Stimulated activated CD8-positive, alpha-beta memory T cell treated with anti-CD3 and anti-CD28 coated beads, Interleukin-12 subunit alpha, Interleukin-12 subunit beta, amount 100 ng/mL, for 24 hours (primary cell): Measurements from ENCODE around the gene TXNDC5.
"Not testable (repeated sequence)": the region's sequence is repeated elsewhere in the genome, so short reads cannot be mapped to it uniquely, and the experiment has no call there.

Source experiments
- DNase-seq: peaks from one replicate; pipeline ENCODE4 v3.0.0-alpha.2; 2020; ENCODE audit errors: extremely low read depth

TXNDC5 gene

GRCh38 chr6:7895125-7895423, 15.5 kb downstream of the TXNDC5 start:
- no peak for DNase-seq

GRCh38 chr6:7894262-7895124, 16.1 kb downstream of the TXNDC5 start:
- DNase-seq, result no peak

GRCh38 chr6:7893342-7893741, 17.2 kb downstream of the TXNDC5 start:
- DNase-seq, result no peak

GRCh38 chr6:7892367-7892766, 18.2 kb downstream of the TXNDC5 start:
- DNase-seq, result not testable (repeated sequence)

- no peak for DNase-seq
Measured at GRCh38 chr6:7891078-7891872, 19.3 kb downstream of the TXNDC5 start.

GRCh38 chr6:7888587-7889357, 21.8 kb downstream of the TXNDC5 start:
- DNase-seq, result no peak

- no peak for DNase-seq
Measured at GRCh38 chr6:7887278-7887991, 23.2 kb downstream of the TXNDC5 start.

GRCh38 chr6:7886132-7886531, 24.5 kb downstream of the TXNDC5 start:
- no peak for DNase-seq

- DNase-seq, result no peak
Measured at GRCh38 chr6:7883381-7883780, 27.2 kb downstream of the TXNDC5 start.

- no peak for DNase-seq
Measured at GRCh38 chr6:7882505-7883257, 27.9 kb downstream of the TXNDC5 start.

GRCh38 chr6:7881765-7882500, 28.7 kb downstream of the TXNDC5 start:
- no peak for DNase-seq

GRCh38 chr6:7880718-7881107, 29.9 kb downstream of the TXNDC5 start:
- no peak for DNase-seq

GRCh38 chr6:7879980-7880717, 30.4 kb downstream of the TXNDC5 start:
- no peak for DNase-seq

GRCh38 chr6:7879579-7879978, 31.0 kb downstream of the TXNDC5 start:
- DNase-seq, result no peak

- DNase-seq, result no peak
Measured at GRCh38 chr6:7879043-7879442, 31.5 kb downstream of the TXNDC5 start.

- DNase-seq, result no peak
Measured at GRCh38 chr6:7878401-7878964, 32.1 kb downstream of the TXNDC5 start.

- no peak for DNase-seq
Measured at GRCh38 chr6:7868926-7869325, 41.7 kb downstream of the TXNDC5 start.

GRCh38 chr6:7866526-7866925, 44.1 kb downstream of the TXNDC5 start:
- DNase-seq, result no peak

GRCh38 chr6:7865781-7866180, 44.8 kb downstream of the TXNDC5 start:
- no peak for DNase-seq
